ENCODE data around the gene PSME2.
A peak's percentile ranks its signal among the peaks of the same experiment; 100 is the strongest.

Gene PSME2

DNA sequence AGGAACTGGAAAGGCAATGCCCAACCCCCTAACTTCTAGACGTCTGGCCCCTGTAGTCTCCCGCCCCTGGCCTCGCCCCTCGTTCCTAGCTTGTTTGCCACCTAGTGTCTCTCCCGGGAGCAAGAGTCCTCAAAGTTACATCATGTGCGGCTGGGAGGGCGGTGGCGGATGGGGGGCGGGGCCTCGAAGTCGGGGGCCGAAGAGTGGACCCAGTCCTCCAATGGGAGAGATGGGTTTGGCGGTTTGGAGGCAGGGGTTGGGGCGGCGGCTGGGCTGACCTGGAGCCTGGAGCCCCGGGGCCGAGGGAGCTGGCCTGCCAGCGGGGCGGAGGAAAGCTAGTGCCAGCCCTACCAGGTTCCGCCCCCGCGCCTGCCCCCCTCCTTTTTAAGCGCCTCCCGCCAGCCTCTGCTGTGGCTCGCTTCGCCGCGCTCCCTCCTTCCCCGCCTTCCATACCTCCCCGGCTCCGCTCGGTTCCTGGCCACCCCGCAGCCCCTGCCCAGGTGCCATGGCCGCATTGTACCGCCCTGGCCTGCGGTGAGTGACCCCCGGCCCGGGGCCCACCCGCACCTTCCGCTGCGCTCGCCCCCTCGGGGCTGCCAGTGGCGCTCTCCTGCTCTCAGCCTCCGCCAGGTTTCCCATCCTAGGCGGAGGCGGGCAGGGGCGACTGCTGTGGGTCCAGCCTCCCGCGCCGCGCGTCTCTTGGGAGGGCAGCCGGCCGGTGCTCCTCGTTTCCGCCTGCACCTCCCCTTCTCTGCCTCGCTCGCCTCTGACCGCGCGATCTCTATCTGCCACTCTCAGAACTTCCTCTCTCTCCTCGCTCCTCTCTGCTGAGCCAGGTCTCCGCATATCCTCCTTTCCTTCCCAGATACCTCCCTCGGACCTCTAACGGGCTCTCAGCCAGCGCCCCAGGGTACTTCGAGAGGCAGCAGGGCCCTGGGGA, 52.2 kb downstream of the PSME2 start, which contains the start of gene PCK2:
Gene PCK2 (plus strand): TSS at position 411 of the 940 bp plus-strand sequence. CDS start 95 bp downstream, at position 506.
- DNase-seq (ENCODE audit: low read depth), result peak; percentile 73

Measured in stimulated activated CD8-positive, alpha-beta memory T cell treated with anti-CD3 and anti-CD28 coated beads, Interleukin-7, amount 100 ng/mL, for 24 hours (primary cell).